Ishikawa (cell line): ENCODE data around the gene KDM4B.

Experiments
- CEBPB ChIP-seq: IDR thresholded peaks from 2 replicates; pipeline ENCODE4 v1.6.1; 2012
- CREB1 ChIP-seq: IDR thresholded peaks from 2 replicates; pipeline ENCODE4 v1.6.1; 2012; ENCODE audit warnings: low read depth
- EGR1 ChIP-seq: IDR thresholded peaks from 2 replicates; pipeline ENCODE4 v1.6.1; 2012
- EP300 ChIP-seq: IDR thresholded peaks from 2 replicates; pipeline ENCODE4 v1.6.1; 2012; ENCODE audit warnings: borderline replicate concordance
- FOXM1 ChIP-seq: IDR thresholded peaks from 2 replicates; pipeline ENCODE4 v1.6.1; 2012; ENCODE audit warnings: low read depth, borderline replicate concordance
- NFIC ChIP-seq: IDR thresholded peaks from 2 replicates; pipeline ENCODE4 v1.6.1; 2012
- RAD21 ChIP-seq: IDR thresholded peaks from 2 replicates; pipeline ENCODE4 v1.6.1; 2012; ENCODE audit warnings: low read depth
- REST ChIP-seq: IDR thresholded peaks from 2 replicates; pipeline ENCODE4 v1.6.1; 2012; ENCODE audit warnings: low read depth, mild to moderate bottlenecking
- TAF1 ChIP-seq: IDR thresholded peaks from 2 replicates; pipeline ENCODE4 v1.6.1; 2012; ENCODE audit warnings: low read depth, mild to moderate bottlenecking
- TCF12 ChIP-seq: IDR thresholded peaks from 2 replicates; pipeline ENCODE4 v1.6.1; 2012; ENCODE audit warnings: low read depth
- TEAD4 ChIP-seq: IDR thresholded peaks from 2 replicates; pipeline ENCODE4 v1.6.1; 2012
- USF1 ChIP-seq: IDR thresholded peaks from 2 replicates; pipeline ENCODE4 v1.6.1; 2012
- YY1 ChIP-seq: IDR thresholded peaks from 2 replicates; pipeline ENCODE4 v1.6.1; 2012; ENCODE audit warnings: low read depth
- ZBTB7A ChIP-seq: IDR thresholded peaks from 2 replicates; pipeline ENCODE4 v1.6.1; 2012; ENCODE audit warnings: low read depth
- TF ChIP-seq, protein P1 (sequence below): IDR thresholded peaks from 2 replicates; pipeline ENCODE4 v1.6.1; 2012

Gene KDM4B

DNA sequence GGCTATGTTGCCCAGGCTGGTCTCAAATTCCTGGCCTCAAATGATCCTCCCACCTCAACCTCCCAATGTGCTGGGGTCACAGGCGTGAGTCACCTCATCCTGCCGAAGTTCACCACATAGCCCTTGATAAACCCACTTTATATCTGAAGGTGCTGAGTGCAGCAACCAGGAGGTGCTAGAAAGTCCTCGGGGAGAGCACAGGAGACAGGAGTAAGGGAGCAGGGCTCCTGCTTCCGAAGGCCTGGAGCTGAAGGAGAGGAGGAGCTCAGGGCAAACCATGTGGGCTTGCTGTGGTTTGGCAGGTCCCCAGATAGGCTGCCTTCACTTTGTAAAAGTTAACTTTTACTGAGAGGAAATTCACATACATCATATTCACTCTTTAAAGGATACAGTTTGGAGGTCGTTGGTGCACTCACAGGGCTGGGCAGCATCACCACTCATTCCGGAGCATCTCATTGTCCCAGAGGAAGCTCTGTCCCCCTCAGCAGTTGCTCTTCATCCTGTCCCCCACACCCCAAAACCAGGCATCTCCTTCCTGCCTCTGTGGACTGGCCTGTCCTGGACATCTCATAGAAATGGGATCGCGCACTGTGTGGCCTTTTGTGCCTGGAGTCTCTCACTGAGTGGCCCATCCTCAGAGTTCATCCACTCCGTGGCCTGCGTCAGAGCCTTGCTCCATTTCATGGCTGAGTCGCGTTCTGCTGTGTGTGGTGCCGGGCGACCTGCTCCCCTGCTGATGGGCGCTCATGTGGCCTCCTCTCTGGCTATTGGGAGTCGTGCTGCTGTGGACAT lies 49.5 kb downstream of the KDM4B start:
- TF ChIP-seq FOXM1 (no peak), TAF1 (no peak), ZBTB7A (no peak), CREB1 (no peak)

DNA sequence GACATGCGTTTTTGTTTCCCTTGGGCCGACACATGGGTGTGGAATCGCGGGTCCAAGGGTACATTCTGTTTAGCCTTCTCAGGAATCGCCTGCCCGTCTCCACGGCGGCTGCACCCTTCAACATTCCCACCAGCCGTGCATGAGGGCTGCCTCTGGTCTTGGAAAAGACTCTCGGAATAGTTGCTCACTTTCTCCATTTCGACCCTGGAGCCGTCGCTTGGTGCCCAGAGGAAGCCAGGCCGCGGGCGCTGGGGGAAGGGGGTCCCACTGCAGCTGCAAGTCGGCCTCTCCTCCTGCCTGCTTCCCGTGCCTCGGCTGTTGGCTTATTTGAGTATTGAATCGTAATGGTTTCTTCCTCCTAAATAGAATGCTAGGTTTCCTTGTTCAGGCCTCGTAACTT lies 51.5 kb downstream of the KDM4B start:
- TF ChIP-seq USF1: no peak
- TF ChIP-seq CEBPB: no peak
- no peak for TF ChIP-seq FOXM1
- TF ChIP-seq YY1: no peak
- no peak for TF ChIP-seq EGR1
- TF ChIP-seq REST: no peak
- TF ChIP-seq TAF1: no peak
- TF ChIP-seq NFIC: no peak
- TF ChIP-seq, protein P1, sequence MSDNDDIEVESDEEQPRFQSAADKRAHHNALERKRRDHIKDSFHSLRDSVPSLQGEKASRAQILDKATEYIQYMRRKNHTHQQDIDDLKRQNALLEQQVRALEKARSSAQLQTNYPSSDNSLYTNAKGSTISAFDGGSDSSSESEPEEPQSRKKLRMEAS: no peak
- TF ChIP-seq ZBTB7A: no peak
- TF ChIP-seq TCF12: no peak
- TF ChIP-seq CREB1: no peak
- TF ChIP-seq RAD21: no peak
- TF ChIP-seq EP300: no peak
- TF ChIP-seq TEAD4: no peak

DNA sequence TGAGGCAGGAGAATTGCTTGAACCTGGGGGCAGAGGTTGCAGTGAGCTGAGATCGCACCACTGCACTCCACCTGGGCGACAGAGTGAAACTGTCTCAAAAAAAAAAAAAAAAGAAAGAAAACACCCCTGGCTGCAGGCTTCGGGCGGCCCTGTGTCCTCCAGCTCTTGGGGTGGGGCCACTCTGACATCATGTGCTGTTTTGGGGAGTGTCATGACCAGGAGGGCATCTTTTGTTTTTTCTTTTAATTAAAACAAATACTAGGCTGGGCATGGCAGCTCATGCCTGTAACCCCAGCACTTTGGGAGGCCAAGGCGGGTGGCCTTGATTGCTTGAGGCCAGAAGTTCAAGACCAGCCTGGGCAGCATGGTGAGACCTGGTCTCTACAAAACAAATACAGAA lies 52.1 kb downstream of the KDM4B start:
- no peak for TF ChIP-seq FOXM1
- TF ChIP-seq TAF1: no peak

DNA sequence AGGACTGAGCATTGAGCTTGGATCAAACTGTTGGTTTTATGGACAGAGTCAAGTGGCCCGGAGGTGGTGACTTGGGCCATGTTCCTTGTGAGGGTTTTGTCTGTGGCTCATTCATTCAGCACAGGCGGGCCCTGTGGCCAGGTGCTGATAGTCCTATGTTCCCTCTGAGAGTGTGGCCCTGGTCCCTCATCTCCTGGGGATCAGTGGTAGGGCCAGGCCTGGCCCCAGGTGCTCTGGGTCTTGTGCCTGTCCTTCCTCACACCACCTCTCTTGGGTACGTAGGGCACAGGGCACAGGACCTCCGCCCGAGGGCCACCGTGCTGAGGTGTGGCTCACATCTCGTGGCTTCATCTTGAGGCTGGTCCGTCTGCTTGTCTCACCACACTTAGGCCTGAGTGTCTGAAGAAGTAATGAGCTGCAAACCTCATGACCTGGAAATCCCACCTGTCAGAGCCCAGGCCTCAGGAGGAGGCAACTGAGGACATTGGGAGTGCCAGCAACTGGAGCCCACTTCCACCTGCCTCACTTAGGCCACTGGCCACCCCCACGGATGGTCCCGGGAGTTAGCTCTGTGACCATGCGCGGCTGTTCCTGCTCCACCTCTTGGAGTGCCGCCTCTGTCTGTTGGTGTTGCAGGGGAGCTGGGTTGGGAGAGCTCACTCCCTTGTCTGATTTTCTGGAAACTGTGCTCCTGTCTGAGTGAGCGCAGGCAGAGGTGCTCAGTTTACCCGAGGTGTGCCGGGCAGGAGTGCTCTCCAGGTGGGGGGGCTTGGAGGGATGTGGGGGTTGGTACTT lies 53.4 kb downstream of the KDM4B start:
- TF ChIP-seq TAF1 (no peak), TCF12 (no peak), FOXM1 (no peak), CREB1 (no peak), REST (no peak), EGR1 (no peak), YY1 (no peak), EP300 (no peak), TEAD4 (no peak), USF1 (no peak), RAD21 (no peak), NFIC (no peak), ZBTB7A (no peak), CEBPB (no peak)
- TF ChIP-seq, protein P1: no peak

- TF ChIP-seq TCF12 (no peak), RAD21 (no peak), YY1 (no peak), ZBTB7A (no peak), TAF1 (no peak), EGR1 (no peak), FOXM1 (no peak)
Observed at GRCh38 chr19:5023128-5023571, 54.2 kb downstream of the KDM4B start.

DNA sequence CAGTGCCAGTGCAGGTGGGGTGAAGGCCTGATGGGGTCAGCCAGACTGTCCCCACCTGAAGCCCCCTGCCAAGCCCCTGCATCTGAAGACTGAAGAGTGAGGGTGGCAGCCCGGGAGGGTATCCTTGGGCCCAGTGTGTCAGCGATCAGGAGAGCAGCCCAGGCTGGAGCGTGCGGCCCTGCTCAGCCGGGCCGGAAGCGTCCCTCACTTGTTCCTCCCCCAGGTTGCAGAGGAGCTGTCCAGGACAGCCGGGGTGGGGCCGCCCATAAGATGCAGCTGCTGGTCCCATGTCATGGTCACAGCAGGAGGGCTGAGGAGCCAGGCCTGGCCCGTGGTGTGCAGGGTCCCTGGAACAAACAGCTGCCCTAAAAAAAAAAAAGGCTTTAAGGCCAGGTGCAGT lies 55.4 kb downstream of the KDM4B start:
- TF ChIP-seq TEAD4 (no peak), RAD21 (no peak), REST (peak; percentile 48; the same call in 1 of the 2 replicates), CREB1 (no peak), EP300 (no peak)
- TF ChIP-seq, protein P1: no peak
